B cell (primary cell): ENCODE measurements around the gene ZBTB7A.

Source experiments
- CTCF ChIP-seq: fragments of 200-600 bp; IDR thresholded peaks from one replicate; pipeline ENCODE4 v1.8.0; 2022; ENCODE audit warnings: antibody characterized with exemption, mild to moderate bottlenecking
- EZH2 ChIP-seq: IDR thresholded peaks from 2 replicates; pipeline ENCODE4 v1.6.1; 2012; ENCODE audit warnings: borderline replicate concordance, low read depth, mild to moderate bottlenecking, moderate library complexity, low read length; ENCODE audit not compliant: insufficient read depth, poor library complexity, severe bottlenecking

DNA sequence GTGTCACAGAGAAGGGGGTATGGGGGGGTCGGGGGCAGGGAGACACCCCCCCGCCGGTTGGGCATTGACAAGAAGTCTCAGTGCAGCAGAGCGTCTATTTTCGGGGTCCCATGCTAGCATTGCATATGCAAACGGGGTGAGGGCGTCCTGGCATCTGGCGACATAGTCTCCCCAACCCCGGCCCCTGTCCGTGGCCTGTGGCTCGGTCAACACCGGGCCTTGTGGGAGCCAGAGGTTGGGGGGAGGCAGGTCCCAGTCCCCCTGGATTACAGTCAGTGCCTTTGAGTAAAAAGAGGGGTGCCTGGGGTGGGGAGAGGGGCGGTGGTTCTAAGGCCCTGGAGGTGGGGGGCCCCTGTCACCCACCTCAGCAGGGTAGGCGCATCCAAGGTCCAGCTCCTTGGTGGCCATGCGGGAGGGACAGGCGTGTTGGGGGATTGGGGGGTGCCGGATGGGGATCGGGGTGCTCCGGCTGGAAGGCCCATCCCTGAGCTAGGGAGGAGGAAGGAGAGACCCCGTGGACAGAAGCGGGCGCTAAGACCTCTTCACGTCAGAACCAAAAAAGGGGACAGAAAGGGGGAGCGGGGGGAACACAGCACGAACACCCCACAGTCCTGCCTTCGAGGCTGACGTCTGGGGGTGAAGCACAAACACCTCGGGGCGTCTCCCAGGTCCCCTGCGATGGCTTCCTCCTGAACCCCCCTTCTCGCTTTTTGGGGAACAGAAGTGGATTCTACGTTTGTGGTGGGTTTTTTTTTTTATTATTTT lies 20.9 kb downstream of the ZBTB7A start:
- TF ChIP-seq CTCF = no peak
- TF ChIP-seq EZH2 = no peak
